Natural killer cell (primary cell): ENCODE results near the gene ST6GALNAC6. TPM values are rescaled to one million over a fixed set of nuclear protein-coding genes. Genes with fewer than 3 reads are reported as not detected.

Source experiments
- ATAC-seq, 3 donors: fragments of 150-1000 bp in 2 of 3; fragments of 200-7000 bp in 1 of 3; cut with Tn5 transposase; 1 replicate in 1 of 3; 2 replicates in 2 of 3; pipeline ENCODE4 v1.10.0; 2021; ENCODE audit warnings: mild to moderate bottlenecking in 2 of 3, moderate library complexity in 2 of 3
- DNase-seq, 2 donors: peaks; one replicate each; pipeline versions ENCODE4 v3.0.0 to v3.0.0-alpha.2; 2013 to 2021; ENCODE audit warnings: mixed read lengths in 1 of 2
- H3K27ac ChIP-seq: one replicate; pipeline ENCODE4 v1.5.1; 2013; ENCODE audit warnings: mild to moderate bottlenecking, low read length
- H3K27me3 ChIP-seq: one replicate; pipeline ENCODE4 v1.6.1; 2013; ENCODE audit warnings: low read length; ENCODE audit not compliant: control insufficient read depth, insufficient read depth
- H3K36me3 ChIP-seq: one replicate; pipeline ENCODE4 v1.6.1; 2013; ENCODE audit warnings: low read length; ENCODE audit not compliant: control insufficient read depth, insufficient read depth
- H3K4me1 ChIP-seq: one replicate; pipeline ENCODE4 v1.6.1; 2013; ENCODE audit warnings: low read length; ENCODE audit not compliant: control insufficient read depth, insufficient read depth
- H3K4me3 ChIP-seq: one replicate; pipeline ENCODE4 v1.5.1; 2013; ENCODE audit warnings: low read length
- H3K9me3 ChIP-seq: one replicate; pipeline ENCODE4 v1.6.1; 2013; ENCODE audit warnings: low read length; ENCODE audit not compliant: control insufficient read depth, insufficient read depth
- H3K27ac Mint-ChIP-seq, 2 donors: one replicate each; pipeline ENCODE4 v1.8.0; 2022; ENCODE audit warnings: mild to moderate bottlenecking in 2 of 2, mixed read lengths in 2 of 2, moderate library complexity in 1 of 2
- H3K27me3 Mint-ChIP-seq, 2 donors: one replicate each; pipeline ENCODE4 v1.8.0; 2022; ENCODE audit warnings: low read depth in 2 of 2, mixed read lengths in 2 of 2
- H3K36me3 Mint-ChIP-seq: one replicate; pipeline ENCODE4 v1.8.0; 2022; ENCODE audit warnings: mixed read lengths
- H3K4me1 Mint-ChIP-seq, 2 donors: one replicate each; pipeline ENCODE4 v1.8.0; 2022; ENCODE audit warnings: mixed read lengths in 2 of 2
- H3K4me3 Mint-ChIP-seq: one replicate; pipeline ENCODE4 v1.8.0; 2022; ENCODE audit warnings: mild to moderate bottlenecking, moderate library complexity, mixed read lengths
- H3K9me3 Mint-ChIP-seq, 2 donors: one replicate each; pipeline ENCODE4 v1.8.0; 2022; ENCODE audit warnings: mixed read lengths in 2 of 2
- CTCF ChIP-seq: fragments of 200-600 bp; IDR thresholded peaks from one replicate; pipeline ENCODE4 v1.8.0; 2022; ENCODE audit warnings: antibody characterized with exemption
- WGBS: methylation state at CpG from one replicate; pipeline ENCODE4 v1.1.7; 2013; ENCODE audit warnings: missing lambda C conversion rate; ENCODE audit not compliant: insufficient coverage; 5-methylcytosine and 5-hydroxymethylcytosine counted together
- intact Hi-C: fragments of 100-400 bp; cut with micrococcal nuclease; formaldehyde crosslinking; loops from one replicate; pipeline ENCODE4 v1.14.2; 2022
- total RNA-seq, 4 donors: library from RNA; stranded (reverse); fragments of 120-200 nt in 1 of 4; gene quantifications; one replicate each; pipeline versions ENCODE4 v1.2.3 to v1.2.4, GENCODE V29; 2013 to 2022

Gene ST6GALNAC6
- total RNA-seq, 3 donors from 2014 or later (not counting 1 experiment from before 2014, with no cell fraction given) = 120 to 148 (median 127) TPM

GRCh38 chr9:127943731-127944144 is 44.3 kb upstream of the ST6GALNAC6 start:
- no peaks in the 10 kb centered on the region for H3K9me3 ChIP-seq
- no peaks in the 10 kb centered on the region for H3K36me3 Mint-ChIP-seq
- H3K4me3 Mint-ChIP-seq = no peak overlapping the region
- peaks cover 16% of the 10 kb centered on the region for H3K4me1 ChIP-seq
- H3K9me3 Mint-ChIP-seq = no peaks in the 10 kb centered on the region
- DNase-seq (peak; percentile 66 to 88), ATAC-seq (peak; percentile 79 to 93 (median 88))
- peaks cover 31% of the 10 kb centered on the region for H3K36me3 ChIP-seq
- no peak overlapping the region for H3K4me3 ChIP-seq
- peaks cover 0 to 14% of the 10 kb centered on the region in 2 donors for H3K4me1 Mint-ChIP-seq
- WGBS = 38% methylated on average over 12 of the region's 13 CpGs
- no peak overlapping the region for H3K27ac Mint-ChIP-seq
- no peak overlapping the region for H3K27ac ChIP-seq
- no peaks in the 10 kb centered on the region for H3K27me3 ChIP-seq
- TF ChIP-seq CTCF = peak; percentile 73
- intact Hi-C loops = loop anchor here (1.0 to 5.0 kb wide), 2 partner anchors 92 to 174 kb away; no protein-coding TSS in a partner anchor
- no peaks in the 10 kb centered on the region for H3K27me3 Mint-ChIP-seq

- no peak for DNase-seq
- ATAC-seq = no peak
- peaks cover 17% of the 10 kb centered on the region for H3K4me1 ChIP-seq
- Mint-ChIP-seq H3K27me3 (no peaks in the 10 kb centered on the region), H3K9me3 (no peaks in the 10 kb centered on the region), H3K4me3 (no peak overlapping the region), H3K27ac (peak overlapping the region in 1 of 2 donors; percentile 22), H3K4me1 (peaks cover 0 to 14% of the 10 kb centered on the region in 2 donors), H3K36me3 (no peaks in the 10 kb centered on the region)
- H3K27ac ChIP-seq = no peak overlapping the region
- H3K4me3 ChIP-seq = no peak overlapping the region
- no peaks in the 10 kb centered on the region for H3K9me3 ChIP-seq
- no peaks in the 10 kb centered on the region for H3K27me3 ChIP-seq
- H3K36me3 ChIP-seq = peaks cover 28% of the 10 kb centered on the region
- intact Hi-C loops = loop anchor here (1.0 to 5.0 kb wide), 2 partner anchors 92 to 174 kb away; no protein-coding TSS in a partner anchor
- no peak for TF ChIP-seq CTCF
- 77% methylated on average over 14 of the region's 14 CpGs for WGBS
Observed at GRCh38 chr9:127943011-127943662, 43.7 kb upstream of the ST6GALNAC6 start.

GRCh38 chr9:127942216-127943010 is 43.0 kb upstream of the ST6GALNAC6 start:
- intact Hi-C loops = loop anchor here (1.0 to 5.0 kb wide), 2 partner anchors 93 to 175 kb away; no protein-coding TSS in a partner anchor
- H3K27ac ChIP-seq = no peak overlapping the region
- Mint-ChIP-seq H3K4me1 (peaks cover 6 to 20% of the 10 kb centered on the region in 2 donors), H3K9me3 (no peaks in the 10 kb centered on the region), H3K27me3 (no peaks in the 10 kb centered on the region), H3K27ac (peak overlapping the region in 1 of 2 donors; percentile 22), H3K36me3 (no peaks in the 10 kb centered on the region), H3K4me3 (no peak overlapping the region)
- H3K27me3 ChIP-seq = no peaks in the 10 kb centered on the region
- no peak overlapping the region for H3K4me3 ChIP-seq
- peaks cover 23% of the 10 kb centered on the region for H3K4me1 ChIP-seq
- H3K36me3 ChIP-seq = peaks cover 28% of the 10 kb centered on the region
- DNase-seq (peak; percentile 45 to 75), ATAC-seq (peak; percentile 73 to 81 (median 75))
- 73% methylated on average over 17 of the region's 18 CpGs for WGBS
- H3K9me3 ChIP-seq = no peaks in the 10 kb centered on the region
- peak; percentile 86 for TF ChIP-seq CTCF
